ENCODE results near the gene GRID1. TPM values are rescaled to one million over a fixed set of nuclear protein-coding genes. Genes with fewer than 3 reads are reported as not detected.

The GRID1 gene
- total RNA-seq, 1 donor from 2014 or later: 2.7 TPM

DNA sequence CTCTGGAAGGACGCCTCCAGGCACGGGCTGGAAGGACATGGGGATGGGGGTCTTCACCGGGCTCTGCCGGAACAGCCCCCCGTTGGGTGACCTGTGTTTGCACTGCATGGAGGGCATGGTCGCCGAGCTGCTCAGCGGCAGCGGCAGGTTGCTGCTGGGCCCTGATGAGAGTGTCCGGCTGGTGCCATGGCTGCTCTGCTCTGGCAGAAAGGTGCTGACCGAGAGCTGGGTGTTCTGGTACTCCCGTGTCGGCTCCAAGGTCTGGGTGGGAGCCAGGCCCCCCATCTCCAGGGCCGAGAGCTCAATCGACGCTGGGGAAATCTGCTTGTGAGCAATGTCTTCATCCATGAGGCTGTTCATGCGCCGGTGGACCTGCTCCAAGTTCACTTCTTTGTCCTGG lies 764.3 kb downstream of the GRID1 start:
- peak; percentile 29 for DNase-seq (ENCODE audit: low spot score)

GRCh38 chr10:85601526-85601925 lies 765.1 kb downstream of the GRID1 start:
- peak; percentile 19 for DNase-seq (ENCODE audit: low spot score)

- DNase-seq (ENCODE audit: low spot score): peak; percentile 25
Observed at GRCh38 chr10:85600744-85601081, 765.9 kb downstream of the GRID1 start.

GRCh38 chr10:85600026-85600743 lies 766.4 kb downstream of the GRID1 start:
- DNase-seq (ENCODE audit: low spot score): peak; percentile 5

DNA sequence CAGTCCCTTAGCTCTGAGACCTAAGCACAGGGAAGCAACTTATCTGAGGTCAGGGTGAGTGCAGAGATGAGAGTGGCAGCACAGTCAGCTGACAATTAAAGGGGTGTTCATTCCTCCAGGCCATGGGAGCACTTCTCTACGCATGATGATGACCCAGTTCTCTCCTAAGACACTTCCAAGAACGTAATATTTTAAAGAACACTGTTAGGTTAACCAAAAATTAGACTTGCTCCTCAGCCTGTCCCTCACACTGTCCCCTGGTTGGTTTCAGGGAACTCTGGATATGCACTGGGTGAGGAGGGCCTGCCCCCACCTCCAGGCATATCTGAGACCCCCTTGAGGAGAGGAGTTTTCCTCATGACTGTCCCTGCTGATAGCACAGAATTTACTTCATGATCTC lies 767.5 kb downstream of the GRID1 start:
- no peak for DNase-seq (ENCODE audit: low spot score)

DNA sequence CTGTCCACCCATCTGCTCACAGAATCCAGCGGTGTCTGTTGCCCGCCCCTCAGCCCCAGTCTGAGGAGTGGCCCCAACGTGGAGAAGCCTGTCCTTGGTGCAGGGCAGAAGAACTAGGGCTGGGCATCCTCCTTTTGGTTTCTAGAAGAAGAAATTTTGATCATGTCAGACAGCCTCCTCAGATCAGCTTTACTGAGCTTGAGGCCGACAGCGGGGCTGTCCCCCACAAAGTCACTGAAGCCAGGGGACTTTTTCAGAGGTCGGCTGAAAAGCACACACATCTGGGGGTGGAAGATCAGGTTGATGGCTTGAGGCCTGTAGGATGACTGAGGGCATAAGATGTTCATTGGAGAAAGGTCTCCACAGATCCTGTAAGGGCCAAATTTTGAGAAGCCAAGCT lies 767.9 kb downstream of the GRID1 start:
- peak; percentile 24 for DNase-seq (ENCODE audit: low spot score)

DNA sequence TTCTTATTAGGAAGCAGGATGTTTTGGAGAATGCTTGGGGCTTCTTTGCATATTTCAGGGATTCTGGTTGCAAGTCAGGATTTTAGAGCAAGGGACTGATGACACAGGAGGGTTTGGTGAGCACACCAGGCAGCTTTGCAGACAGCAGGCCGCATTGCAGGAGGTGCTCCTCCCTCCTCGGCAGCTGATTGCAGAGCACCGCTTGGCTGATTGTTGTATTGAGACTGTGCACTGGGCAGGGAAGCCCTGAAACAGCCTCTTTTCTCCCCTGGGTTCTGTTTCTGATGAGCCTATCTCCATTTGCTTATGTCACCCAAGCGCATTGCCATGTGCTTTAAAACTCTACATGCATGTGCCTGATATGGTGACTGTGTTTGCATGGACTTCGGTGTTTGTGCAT lies 769.6 kb downstream of the GRID1 start:
- no peak for DNase-seq (ENCODE audit: low spot score)

GRCh38 chr10:85596389-85596788 lies 770.2 kb downstream of the GRID1 start:
- DNase-seq (ENCODE audit: low spot score): no peak

DNA sequence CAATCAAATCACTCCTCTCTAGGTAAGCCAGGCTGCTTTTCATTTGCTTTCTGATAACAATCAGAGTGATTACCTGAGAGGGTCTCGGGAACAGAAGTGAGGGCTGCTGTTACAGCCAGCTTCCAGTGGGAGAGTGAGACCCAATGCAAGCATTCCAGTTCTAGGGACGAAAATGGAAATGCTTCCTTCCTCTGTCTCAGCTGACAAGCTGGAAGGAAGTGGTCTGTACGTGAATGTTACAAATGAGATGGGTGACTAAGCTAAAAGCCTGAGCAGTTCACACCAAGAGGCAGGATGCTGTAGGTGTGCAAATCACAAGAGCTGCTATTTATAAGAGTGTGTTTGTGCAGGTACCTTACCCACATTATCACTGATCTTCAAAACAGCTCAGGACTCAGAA lies 772.4 kb downstream of the GRID1 start:
- no peak for DNase-seq (ENCODE audit: low spot score)

- DNase-seq (ENCODE audit: low spot score): no peak
Observed at GRCh38 chr10:85593226-85593772, 773.3 kb downstream of the GRID1 start.

- DNase-seq (ENCODE audit: low spot score): no peak
Observed at GRCh38 chr10:85581371-85581770, 785.2 kb downstream of the GRID1 start.

GRCh38 chr10:85580585-85580984 lies 786.0 kb downstream of the GRID1 start:
- DNase-seq (ENCODE audit: low spot score): no peak

DNA sequence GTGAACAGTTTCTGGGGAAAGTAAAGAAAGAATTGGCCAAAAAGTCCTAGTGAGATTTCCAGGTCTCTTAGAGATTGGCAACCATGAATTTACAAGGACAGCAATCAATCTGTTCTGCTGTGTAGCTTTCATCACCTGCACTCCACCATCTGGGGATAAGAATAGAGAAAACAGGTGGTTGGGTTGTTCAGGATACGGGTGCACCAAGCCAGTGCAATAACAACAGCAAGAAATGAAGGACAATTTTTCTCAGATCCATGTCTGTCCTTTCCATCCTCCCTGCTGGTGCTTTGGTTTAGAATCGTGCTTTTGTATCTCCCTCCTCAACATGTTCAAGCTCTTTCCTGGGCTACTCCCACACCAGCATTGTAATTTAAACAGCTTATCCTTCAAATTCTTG lies 787.7 kb downstream of the GRID1 start:
- DNase-seq (ENCODE audit: low spot score): no peak

DNA sequence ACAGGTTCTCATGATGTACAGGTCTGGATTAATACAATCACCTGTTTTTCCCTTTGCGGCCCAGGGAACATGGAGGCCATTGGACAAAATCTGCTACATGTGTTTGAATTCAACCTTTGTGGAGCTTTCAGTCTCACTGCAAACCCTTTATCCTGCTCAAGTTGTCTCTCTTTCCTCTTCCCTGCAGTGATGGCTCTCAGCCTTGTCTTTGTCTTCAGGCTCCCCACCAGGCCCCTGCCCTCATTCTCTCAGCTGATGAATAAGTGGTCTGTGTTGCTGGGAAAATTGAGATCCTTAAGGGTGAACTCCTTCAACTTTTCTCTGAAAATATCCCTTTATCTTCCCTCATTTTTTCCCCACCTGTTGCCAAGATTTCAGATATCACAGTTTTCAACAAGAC lies 791.2 kb downstream of the GRID1 start:
- no peak for DNase-seq (ENCODE audit: low spot score)

GRCh38 chr10:85570871-85571270 lies 795.7 kb downstream of the GRID1 start:
- DNase-seq (ENCODE audit: low spot score): no peak

DNA sequence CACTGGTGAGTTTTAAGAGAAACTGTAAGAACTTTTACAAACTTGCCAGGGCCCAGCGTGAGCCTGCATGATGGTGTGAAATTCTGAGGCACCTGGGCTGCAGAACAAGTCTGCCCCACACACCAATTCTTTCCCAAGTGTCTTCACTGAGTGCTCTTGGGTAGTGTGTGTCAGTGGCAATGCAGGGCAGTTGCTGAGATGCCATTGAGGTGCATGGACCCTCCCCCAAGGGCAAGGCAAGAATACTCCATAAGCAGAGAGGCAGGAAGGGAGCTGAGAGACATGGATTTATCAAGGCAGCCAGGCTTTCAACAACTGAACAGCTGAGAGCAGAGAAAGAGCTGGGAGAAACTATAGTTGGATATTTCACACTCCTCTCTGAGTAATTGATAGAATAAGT lies 801.2 kb downstream of the GRID1 start:
- DNase-seq (ENCODE audit: low spot score): no peak

- DNase-seq (ENCODE audit: low spot score): no peak
Observed at GRCh38 chr10:85558533-85558932, 808.1 kb downstream of the GRID1 start.

GRCh38 chr10:85557706-85558105 lies 808.9 kb downstream of the GRID1 start:
- DNase-seq (ENCODE audit: low spot score): no peak

- DNase-seq (ENCODE audit: low spot score): no peak
Observed at GRCh38 chr10:85557077-85557476, 809.5 kb downstream of the GRID1 start.

Other genes with a start within 250 kb of the GRID1 start
- 43.2 TPM for gene WAPL, start 155.0 kb upstream of the GRID1 start, total RNA-seq

All from ureter (tissue), 1 donor.